ENCODE measurements around the gene KRT7.
"Not testable (repeated sequence)": the region's sequence is repeated elsewhere in the genome, so short reads cannot be mapped to it uniquely, and the experiment has no call there.

Gene KRT7

DNA sequence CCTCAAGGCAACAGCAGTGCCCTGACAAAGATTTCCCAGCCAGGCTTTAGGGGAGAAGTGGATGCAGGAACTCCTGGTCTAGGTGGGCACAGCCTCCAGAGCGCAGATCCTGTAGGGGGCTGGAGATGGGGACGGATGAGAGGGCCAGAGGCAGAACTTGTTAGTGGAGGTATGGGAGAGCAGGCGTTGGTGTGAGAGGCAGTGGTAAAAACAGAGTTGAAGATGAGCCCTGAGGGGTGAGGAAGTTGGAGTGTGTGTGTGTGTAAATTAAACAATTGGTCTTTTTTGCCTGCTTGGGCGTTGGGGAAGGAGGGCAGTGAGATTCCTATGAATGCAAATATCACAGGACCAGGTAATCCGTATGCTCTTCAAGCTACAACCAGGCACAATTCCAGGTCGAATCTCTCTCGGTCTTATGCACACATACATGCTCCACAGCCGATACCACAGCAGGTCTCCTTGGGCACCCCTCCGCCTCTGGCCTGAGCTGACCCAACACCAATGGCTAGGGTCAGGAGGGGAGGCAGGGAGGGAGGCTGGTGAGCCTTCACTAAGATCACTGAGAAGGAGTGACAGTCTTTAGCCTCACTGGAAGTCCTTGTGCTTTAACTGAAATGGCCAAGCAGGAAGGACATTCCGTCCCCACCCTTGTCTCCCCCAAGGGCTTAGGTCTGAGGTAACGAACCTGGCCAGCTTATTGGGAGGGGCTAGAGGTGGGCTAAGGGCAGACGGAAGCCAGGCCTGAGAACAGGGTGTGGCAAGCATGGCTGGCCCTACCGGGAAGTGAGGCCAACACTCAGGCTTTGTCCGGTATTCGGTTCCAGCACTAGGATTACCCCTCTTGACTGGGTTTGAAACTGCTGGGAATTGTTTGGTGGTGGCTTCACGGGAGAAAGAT, 1.5 kb upstream of the KRT7 start:
- no peak for DNase-seq

GRCh38 chr12:52232203-52232673, 805 bp upstream of the KRT7 start:
- DNase-seq = no peak

DNA sequence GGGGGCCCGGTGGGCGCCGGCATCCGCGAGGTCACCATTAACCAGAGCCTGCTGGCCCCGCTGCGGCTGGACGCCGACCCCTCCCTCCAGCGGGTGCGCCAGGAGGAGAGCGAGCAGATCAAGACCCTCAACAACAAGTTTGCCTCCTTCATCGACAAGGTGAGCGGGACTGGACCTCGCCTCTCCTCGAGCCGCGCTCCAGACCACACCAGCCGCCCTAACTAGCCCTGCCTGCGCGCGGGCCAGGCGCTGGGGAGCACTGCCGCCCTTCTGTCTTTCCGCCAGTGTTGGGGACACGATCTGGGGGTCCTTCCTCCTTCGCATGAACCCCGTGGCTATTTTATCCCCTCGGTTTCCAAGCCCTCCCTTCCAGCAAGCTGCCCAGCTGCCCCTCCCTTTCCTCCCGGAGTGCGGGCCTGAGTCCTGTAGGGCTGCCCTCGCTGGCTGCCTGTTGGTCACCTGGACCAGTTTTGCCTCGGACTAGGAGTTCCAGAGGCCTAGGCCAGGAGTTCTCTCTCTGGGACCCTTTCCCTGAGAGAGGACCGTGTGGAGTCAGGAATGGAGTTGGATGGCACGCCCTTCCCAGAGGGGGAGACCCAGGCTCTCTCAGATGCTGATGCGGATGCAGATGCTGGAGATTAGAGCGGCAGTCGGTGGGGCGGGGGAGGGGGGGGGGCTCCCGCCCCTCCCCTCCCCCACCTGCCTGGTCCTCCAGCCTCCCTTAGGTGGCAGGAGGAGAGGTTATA, 592 bp downstream of the KRT7 start:
- DNase-seq = no peak

DNA sequence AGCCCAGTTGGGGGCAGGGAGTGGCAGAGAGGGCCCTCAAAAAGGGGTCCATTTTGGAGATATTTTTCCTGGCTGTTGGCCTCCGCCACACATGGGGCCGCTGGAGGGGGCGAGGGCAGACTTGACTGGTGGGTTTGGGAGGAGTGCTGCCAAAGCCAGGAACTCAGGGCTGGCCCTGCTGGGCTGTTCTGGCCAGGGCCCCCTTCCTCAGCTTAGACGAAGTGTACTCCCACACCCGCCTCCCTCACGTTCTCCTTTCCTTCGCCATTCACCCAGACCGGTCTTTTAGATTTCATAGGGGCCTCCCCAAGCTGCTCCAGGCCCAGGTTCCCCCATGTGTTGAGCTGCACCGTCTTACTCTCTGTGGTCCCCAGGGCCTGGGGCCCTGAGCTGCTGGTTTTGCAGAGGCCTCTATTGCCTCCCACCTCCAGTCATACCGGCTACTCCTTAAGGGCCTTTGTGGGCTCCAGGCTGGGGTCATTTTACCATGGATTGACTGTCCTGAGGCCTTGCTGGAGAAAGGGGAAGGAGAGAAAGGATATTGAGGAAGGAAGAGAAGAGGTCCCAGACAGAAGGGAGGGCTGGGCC, 1.3 kb downstream of the KRT7 start:
- DNase-seq = no peak

DNA sequence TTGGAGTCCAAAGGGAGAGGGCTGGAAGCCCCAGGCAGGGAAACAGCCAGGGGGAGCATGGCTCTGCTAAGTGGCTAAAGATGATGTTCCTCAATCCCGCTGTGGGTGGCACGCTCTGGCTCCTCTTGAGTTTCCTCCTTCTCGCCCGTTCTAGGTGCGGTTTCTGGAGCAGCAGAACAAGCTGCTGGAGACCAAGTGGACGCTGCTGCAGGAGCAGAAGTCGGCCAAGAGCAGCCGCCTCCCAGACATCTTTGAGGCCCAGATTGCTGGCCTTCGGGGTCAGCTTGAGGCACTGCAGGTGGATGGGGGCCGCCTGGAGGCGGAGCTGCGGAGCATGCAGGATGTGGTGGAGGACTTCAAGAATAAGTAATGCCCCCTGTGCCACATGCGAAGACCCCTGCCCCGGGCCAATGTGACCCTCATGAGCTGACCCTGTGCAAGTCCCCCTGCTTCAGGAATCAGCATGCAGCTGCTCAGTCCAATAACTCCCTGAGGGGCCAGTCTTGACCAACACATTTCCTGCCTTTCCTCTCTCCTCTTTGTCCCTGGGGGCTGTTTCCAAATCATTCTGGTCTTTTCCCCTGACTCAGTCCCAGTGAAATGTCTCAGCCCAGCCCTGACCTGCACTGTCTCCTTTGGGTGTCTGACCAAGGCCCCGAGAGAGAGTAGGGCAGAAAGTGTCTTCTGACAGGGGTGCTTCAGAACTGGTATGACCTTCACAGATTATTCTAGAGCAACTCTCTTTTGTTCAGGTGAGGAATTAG, 2.1 kb downstream of the KRT7 start:
- DNase-seq = no peak

DNA sequence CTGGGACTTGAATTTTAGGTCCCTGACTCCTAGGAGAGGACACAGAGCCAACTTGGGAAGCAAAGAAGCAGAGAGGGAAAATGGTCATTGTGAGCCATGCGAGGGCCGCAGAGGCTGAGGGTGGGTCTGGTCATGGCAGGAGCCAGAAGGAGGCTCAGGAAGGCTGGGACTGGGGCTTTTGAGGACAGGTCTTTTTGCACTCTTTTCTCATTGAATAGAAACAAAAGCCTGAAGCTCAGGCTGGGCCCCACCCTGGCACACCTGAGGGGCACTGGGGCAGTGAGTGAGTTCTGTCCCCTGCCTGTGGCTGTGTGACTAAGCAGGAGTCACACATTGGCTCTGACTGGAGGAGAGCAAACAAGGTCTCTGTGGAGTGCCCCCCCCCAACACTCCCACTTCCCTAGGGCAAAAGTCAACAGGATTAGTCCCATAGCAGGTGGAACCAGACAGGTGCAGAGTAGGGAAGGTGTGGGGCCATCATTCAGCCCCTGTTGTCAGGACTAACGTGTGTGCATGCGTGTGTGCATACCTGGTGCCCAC, 2.8 kb downstream of the KRT7 start:
- no peak for DNase-seq

DNA sequence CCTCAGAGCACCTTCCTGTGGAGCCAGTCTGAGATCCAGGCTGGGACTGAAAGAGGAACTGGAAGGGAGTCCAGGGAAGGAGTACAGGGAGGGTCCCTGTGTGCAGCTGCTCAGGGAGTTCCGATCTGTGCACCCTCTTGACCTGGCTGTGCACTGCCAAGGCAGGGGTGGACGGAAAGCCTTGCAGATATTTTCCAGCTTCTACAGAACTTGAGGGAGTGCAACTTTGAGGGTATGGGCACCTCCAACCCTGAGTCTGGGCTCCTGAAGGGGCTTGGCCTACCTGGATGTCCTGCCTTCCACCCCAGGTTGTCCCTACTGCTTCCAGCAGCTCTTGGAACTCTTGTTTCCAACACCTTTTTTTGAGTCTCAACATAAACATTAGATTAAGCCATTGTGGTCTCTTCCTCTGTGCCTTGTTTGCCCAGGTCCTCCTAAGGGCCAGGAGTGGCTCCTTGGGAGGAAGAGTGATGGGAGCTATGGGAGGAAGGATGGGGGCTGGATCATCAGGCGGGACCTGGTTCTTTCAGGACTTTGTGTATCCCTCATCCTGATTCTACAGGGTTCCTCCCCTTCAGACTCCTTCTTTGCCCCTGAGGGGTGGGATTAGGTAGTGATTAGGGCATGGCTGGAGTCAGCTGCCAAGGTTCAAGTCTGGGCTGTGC, 3.5 kb downstream of the KRT7 start:
- DNase-seq = no peak

DNA sequence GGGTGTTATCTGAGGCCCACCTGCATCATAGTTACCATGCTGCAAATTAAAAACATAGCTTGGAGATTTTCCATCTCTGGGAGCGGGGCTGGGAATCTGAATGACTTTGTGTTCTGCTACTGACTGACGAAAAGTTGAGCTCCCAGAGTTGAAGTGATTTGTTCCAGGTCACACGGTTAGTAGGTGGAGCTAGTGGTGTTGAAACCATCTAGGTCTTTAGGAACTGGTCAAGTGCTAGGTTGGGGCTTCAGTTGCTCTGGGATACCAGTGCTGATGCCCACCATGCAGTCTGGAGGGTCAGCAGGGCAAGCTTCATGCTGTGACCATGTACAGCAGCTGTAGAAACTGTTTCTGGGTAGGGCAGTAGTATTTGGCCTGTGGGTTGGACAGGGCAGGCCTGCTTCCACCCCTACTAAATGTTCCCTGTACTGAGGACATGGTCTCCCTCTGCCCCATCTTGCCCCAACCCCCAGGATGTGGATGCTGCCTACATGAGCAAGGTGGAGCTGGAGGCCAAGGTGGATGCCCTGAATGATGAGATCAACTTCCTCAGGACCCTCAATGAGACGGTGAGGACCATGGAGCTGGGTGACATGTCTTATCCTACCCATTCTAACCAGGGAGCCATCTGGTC, 5.3 kb downstream of the KRT7 start:
- DNase-seq = no peak

- DNase-seq = no peak
Observed at GRCh38 chr12:52238916-52239646, 6.0 kb downstream of the KRT7 start.

DNA sequence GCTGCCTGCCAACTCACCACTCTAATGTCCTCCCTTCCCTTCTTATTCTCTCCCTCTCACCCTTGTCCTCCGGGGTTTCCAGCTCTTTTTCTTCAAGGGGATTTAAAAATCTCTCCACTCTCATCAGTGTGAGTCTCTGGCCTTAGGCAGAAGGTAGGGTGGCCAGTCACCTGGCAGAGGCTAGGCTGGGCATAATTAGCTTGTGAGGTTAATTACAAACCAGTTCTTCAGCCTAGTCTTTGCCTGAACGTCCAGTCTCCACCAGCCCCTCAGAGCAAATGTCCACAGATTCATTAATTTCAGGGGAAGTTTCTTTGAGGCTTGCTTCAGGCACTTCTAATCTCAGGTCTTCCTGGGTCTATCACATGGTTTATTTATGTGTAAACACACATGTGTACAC, 6.7 kb downstream of the KRT7 start:
- DNase-seq = no peak

- not testable (repeated sequence) for DNase-seq
Observed at GRCh38 chr12:52240247-52240646, 7.2 kb downstream of the KRT7 start.

DNA sequence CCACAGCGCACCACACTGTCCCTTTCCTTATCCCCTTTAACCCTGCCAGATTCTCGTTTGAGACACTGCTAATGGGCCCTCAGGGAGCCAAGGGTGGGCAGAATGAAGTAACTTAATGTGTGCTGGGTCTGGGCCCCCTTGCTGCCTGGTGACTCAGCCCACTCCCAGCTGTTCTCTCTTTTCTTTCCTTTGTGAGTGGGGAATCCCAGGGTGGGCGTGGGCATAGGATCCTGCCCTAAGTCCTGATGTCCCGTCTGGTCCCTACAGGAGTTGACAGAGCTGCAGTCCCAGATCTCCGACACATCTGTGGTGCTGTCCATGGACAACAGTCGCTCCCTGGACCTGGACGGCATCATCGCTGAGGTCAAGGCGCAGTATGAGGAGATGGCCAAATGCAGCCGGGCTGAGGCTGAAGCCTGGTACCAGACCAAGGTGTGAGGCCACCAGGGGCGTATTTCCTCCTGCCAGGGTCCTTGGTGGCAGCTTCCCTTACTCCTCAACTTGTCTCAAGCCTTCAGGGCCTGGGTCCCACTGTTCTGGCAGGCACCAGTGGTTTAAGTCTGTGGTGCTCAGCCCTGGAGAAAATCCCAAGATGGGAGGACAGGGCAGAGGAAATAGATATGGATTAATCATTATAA, 8.3 kb downstream of the KRT7 start:
- no peak for DNase-seq

- DNase-seq = no peak
Observed at GRCh38 chr12:52242442-52243258, 9.6 kb downstream of the KRT7 start.

GRCh38 chr12:52243259-52243855, 10.3 kb downstream of the KRT7 start:
- no peak for DNase-seq

DNA sequence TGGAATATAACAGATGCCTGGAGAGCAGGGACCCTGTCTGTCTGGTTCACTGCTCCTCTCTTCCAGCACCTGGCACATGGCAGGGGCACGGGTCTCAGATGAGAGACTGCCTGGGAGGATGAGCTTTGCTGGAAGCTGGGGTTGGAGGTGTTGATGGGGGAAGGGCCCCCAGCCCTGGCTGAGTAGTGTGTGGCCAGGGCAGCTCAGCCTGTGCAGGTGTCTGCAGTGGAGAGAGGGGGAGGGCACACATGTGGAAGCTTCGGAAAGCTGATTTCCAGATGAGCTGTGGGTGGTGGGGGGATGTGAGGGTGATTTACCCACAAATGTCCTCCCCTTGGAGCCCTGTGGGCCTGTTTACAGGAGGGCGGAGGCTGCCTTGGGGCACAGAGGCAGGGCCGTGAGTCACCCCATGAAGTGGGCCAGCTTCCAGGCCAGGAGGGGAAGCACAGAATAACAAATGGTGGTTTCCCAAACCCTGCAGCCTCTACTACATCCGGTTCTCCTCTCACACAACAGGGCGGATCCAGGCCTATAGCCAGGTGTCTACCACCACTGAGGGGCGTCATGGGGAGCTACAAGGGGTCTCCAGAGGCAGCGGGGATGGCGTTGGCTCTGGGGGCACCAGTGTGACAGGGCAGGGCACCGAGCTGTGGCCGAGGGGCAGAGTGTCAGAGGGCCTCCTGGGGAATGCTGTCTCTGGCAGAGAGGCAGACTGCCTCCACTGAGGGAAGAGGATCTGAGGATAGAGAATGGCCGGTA, 11.0 kb downstream of the KRT7 start:
- DNase-seq = peak; percentile 73

GRCh38 chr12:52244615-52244994, 11.6 kb downstream of the KRT7 start:
- no peak for DNase-seq

DNA sequence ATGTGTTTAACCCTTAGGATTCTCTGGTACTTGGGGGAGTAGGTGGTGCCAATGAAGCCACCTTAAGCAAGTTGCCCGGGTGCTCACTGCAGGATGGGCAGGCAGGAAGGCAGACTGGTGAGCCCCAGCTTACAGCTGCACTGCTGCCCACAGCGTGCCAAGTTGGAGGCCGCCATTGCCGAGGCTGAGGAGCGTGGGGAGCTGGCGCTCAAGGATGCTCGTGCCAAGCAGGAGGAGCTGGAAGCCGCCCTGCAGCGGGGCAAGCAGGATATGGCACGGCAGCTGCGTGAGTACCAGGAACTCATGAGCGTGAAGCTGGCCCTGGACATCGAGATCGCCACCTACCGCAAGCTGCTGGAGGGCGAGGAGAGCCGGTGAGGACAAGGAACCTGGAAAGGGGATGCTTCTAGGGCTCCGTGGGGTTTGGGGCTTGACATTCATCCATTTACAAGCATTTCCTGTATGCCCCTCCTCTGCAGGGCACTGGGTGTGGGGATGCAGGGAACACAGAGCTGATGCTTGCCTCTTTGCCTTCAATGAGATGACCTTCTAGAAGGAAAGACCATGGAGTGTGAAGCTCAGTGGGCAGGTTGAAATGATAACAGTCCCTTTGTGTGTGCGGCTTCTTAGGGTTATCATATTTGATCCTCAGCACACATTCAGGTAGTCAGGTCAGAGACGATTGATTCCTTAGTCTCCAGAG, 12.4 kb downstream of the KRT7 start:
- no peak for DNase-seq
